ENCODE measurements around the gene MYLK. TPM values are rescaled to one million over a fixed set of nuclear protein-coding genes. Genes with fewer than 3 reads are reported as not detected.

Gene MYLK
- total RNA-seq, 1 experiment from 2014 or later = 23.0 TPM

- Histone ChIP-seq H3K36me3 (ENCODE audit: control insufficient read depth, insufficient read depth, low read length) (no peaks in the 10 kb centered on the region), H3K4me3 (ENCODE audit: low read depth, low read length) (no peak overlapping the region), H3K27me3 (replicated peaks; ENCODE audit: control insufficient read depth, insufficient read depth, low read length) (no peaks in the 10 kb centered on the region), H3K9me3 (no peaks in the 10 kb centered on the region), H3K4me1 (no peaks in the 10 kb centered on the region)
- H3K9me3 Mint-ChIP-seq (ENCODE audit: unreplicated experiment) = no peaks in the 10 kb centered on the region
- no peak overlapping the region for H3K27ac Mint-ChIP-seq (ENCODE audit: unreplicated experiment)
- DNase-seq = peak; percentile 54
- H3K27me3 Mint-ChIP-seq (ENCODE audit: insufficient read depth, unreplicated experiment) = peaks cover 1% of the 10 kb centered on the region
- intact Hi-C loops (cut with micrococcal nuclease; ENCODE audit: unreplicated experiment) = loop anchor here (1.0 to 2.0 kb wide), 3 partner anchors 62 to 136 kb away; no protein-coding TSS in a partner anchor
- ChIA-PET POLR2A (no interaction called here), CTCF (interaction anchor here (0.6 kb wide), 1 partner anchor 273 kb away, joined by 4 read pairs; no protein-coding TSS in a partner anchor)
- peak; percentile 50 to 66 for TF ChIP-seq CTCF (IDR thresholded peaks at IDR 0.05; ENCODE audit: insufficient read depth in 1 of 2, low read depth in 1 of 2, low read length in 1 of 2, severe bottlenecking in 1 of 2, unreplicated experiment in 1 of 2)
- no peak overlapping the region for H3K4me3 Mint-ChIP-seq (ENCODE audit: unreplicated experiment)
- no TSS peak for BruUV-seq (replicated peaks)
- no peaks in the 10 kb centered on the region for H3K4me1 Mint-ChIP-seq (ENCODE audit: low read depth, unreplicated experiment)
- no peaks in the 10 kb centered on the region for H3K36me3 Mint-ChIP-seq (ENCODE audit: insufficient read depth, unreplicated experiment)
Measured at GRCh38 chr3:123880998-123881561, 3.1 kb downstream of the MYLK start.

GRCh38 chr3:123878807-123879206 lies 5.3 kb downstream of the MYLK start:
- H3K4me3 Mint-ChIP-seq (ENCODE audit: unreplicated experiment) = no peak overlapping the region
- Histone ChIP-seq H3K4me3 (ENCODE audit: low read depth, low read length) (no peak overlapping the region), H3K9me3 (no peaks in the 10 kb centered on the region), H3K4me1 (no peaks in the 10 kb centered on the region), H3K36me3 (ENCODE audit: control insufficient read depth, insufficient read depth, low read length) (no peaks in the 10 kb centered on the region), H3K27me3 (replicated peaks; ENCODE audit: control insufficient read depth, insufficient read depth, low read length) (no peaks in the 10 kb centered on the region)
- no peak overlapping the region for H3K27ac Mint-ChIP-seq (ENCODE audit: unreplicated experiment)
- TF ChIP-seq CTCF (IDR thresholded peaks at IDR 0.05; ENCODE audit: insufficient read depth in 1 of 2, low read depth in 1 of 2, low read length in 1 of 2, severe bottlenecking in 1 of 2, unreplicated experiment in 1 of 2) = no peak
- ChIA-PET POLR2A (no interaction called here), CTCF (no interaction called here)
- intact Hi-C loops (cut with micrococcal nuclease; ENCODE audit: unreplicated experiment) = no loop called here
- no peaks in the 10 kb centered on the region for H3K4me1 Mint-ChIP-seq (ENCODE audit: low read depth, unreplicated experiment)
- no peaks in the 10 kb centered on the region for H3K36me3 Mint-ChIP-seq (ENCODE audit: insufficient read depth, unreplicated experiment)
- H3K27me3 Mint-ChIP-seq (ENCODE audit: insufficient read depth, unreplicated experiment) = no peaks in the 10 kb centered on the region
- no peak for DNase-seq
- no peaks in the 10 kb centered on the region for H3K9me3 Mint-ChIP-seq (ENCODE audit: unreplicated experiment)
- BruUV-seq (replicated peaks) = no TSS peak

GRCh38 chr3:123877965-123878364 lies 6.2 kb downstream of the MYLK start:
- intact Hi-C loops (cut with micrococcal nuclease; ENCODE audit: unreplicated experiment) = loop anchor here (2.0 kb wide), 1 partner anchor 79 kb away; no protein-coding TSS in a partner anchor
- no peak for TF ChIP-seq CTCF (IDR thresholded peaks at IDR 0.05; ENCODE audit: insufficient read depth in 1 of 2, low read depth in 1 of 2, low read length in 1 of 2, severe bottlenecking in 1 of 2, unreplicated experiment in 1 of 2)
- no peaks in the 10 kb centered on the region for H3K27me3 ChIP-seq (replicated peaks; ENCODE audit: control insufficient read depth, insufficient read depth, low read length)
- H3K36me3 ChIP-seq (ENCODE audit: control insufficient read depth, insufficient read depth, low read length) = no peaks in the 10 kb centered on the region
- no peaks in the 10 kb centered on the region for H3K36me3 Mint-ChIP-seq (ENCODE audit: insufficient read depth, unreplicated experiment)
- H3K4me3 Mint-ChIP-seq (ENCODE audit: unreplicated experiment) = no peak overlapping the region
- H3K4me1 ChIP-seq = no peaks in the 10 kb centered on the region; the same call in 1 of the 2 replicates
- H3K4me3 ChIP-seq (ENCODE audit: low read depth, low read length) = no peak overlapping the region
- ChIA-PET CTCF (no interaction called here), POLR2A (no interaction called here)
- no peaks in the 10 kb centered on the region for H3K9me3 ChIP-seq
- no peaks in the 10 kb centered on the region for H3K9me3 Mint-ChIP-seq (ENCODE audit: unreplicated experiment)
- DNase-seq = no peak
- no peaks in the 10 kb centered on the region for H3K4me1 Mint-ChIP-seq (ENCODE audit: low read depth, unreplicated experiment)
- BruUV-seq (replicated peaks) = no TSS peak
- H3K27me3 Mint-ChIP-seq (ENCODE audit: insufficient read depth, unreplicated experiment) = no peaks in the 10 kb centered on the region
- H3K27ac Mint-ChIP-seq (ENCODE audit: unreplicated experiment) = no peak overlapping the region

All from Caco-2 (cell line).